SK-N-DZ (cell line): ENCODE measurements around the gene MLH3.

Experiments
- DNase-seq: peaks from one replicate; pipeline ENCODE4 v3.0.0-alpha.2; 2015; ENCODE audit warnings: low spot score

MLH3 gene

DNA sequence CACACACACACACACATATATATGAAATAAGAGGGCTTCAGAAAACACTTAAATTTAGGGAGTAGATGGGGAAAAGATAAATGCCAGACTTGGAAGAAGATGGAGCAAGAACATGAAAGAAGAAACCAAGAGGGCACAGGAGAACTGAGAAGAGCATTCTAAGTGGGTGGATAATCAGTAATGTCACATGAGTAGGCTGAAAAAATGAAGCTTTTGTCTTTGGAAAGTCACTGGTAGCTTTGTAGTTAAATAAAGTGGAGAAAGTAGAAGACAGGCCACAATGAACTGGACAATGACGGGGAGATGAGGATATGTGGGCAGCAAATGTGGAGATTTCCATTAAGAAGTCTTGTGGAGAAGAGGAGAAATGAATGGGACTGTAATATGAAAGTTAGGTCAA, 15.9 kb upstream of the MLH3 start:
- no peak for DNase-seq

DNA sequence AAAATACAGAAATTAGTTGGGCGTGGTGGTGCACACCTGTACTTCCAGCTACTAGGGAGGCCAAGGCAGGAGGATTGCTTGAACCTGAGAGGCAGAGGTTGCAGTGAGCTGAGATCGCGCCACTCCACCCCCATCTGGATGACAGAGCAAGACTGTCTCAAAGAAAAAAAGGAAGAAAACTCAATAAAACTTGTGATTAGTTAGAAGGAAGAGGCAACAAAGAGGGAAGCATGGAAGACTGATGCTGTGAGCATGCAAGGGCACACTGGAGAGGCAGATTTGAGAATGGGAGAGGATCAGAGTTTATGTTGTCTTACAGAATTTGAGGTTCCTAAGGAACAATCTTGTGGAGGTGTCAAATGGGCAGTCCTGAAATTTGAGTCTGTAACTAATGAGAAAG, 15.4 kb upstream of the MLH3 start:
- no peak for DNase-seq

DNA sequence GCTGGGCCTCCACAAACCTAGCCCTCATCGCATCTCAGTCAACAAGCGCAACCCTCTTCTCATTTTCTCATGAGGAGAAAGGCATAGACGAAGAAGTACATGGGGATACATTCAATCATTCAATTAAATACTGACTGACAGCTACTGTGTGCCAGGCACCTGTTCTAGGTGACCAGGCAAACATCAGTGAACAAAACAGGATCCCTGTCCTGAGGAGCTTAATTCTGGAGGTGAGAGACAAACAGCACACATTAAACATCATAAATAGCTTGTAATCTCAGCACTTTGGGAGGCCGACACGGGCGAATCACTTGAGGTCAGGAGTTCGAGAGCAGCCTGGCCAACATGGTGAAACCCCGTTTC, 12.9 kb upstream of the MLH3 start:
- no peak for DNase-seq

DNA sequence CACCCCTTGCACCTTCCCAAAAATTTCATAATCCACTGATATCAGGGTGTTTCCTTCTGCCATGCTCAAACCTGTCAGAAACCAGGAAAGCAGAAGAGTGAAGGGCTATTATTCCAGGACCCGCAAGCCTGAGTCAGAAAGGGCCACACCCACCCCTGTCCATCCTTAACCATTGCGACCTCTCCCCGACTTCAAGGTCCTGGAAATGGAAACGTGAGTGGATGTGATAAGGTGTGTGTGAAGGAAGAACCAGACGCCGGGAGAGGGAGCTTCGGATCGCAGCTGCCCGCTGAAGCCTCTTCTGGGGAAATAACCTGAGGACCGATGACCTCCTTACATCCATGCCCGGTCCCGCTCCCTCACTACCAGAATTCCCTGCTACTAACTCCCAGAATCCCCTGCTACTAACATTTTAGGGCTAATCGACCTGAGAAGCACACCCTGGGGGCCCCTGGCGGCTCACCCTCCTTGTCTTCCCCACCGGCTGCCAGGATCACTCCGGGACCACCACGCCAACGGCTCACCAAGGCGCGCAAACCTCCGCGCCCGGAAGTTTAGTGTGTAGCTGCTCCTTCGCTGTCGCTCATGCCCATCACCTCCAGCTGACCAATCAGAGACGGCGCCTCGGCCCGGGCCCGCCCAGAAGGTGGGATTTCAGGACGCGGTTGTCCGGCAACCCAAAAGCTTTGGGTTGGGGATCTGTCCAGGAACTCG, 12.4 kb upstream of the MLH3 start, which contains the start of gene ACYP1:
Gene ACYP1, minus strand, starts transcription at position 534 of the 714 bp plus-strand sequence. Its CDS starts 471 bp downstream, at position 63.
- DNase-seq = peak; percentile 92

DNA sequence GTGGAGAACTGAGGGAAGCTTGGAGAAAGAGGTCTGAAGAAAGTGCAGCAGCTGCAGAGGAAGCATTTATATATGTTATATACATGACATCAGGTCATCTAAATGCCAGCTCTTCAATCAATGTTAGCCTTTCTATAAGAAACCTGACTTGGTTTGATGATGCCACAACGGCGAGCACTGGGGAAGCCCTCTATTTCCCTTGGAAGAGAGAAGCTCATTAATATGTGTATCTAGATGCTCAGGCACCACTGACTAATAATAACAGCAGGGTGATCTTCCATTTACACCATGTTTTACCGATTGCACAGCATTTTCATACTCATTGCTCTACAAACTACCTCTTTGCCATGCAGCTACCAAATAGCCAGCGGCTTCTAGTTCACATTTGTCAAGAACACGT, 11.7 kb upstream of the MLH3 start:
- DNase-seq = no peak

DNA sequence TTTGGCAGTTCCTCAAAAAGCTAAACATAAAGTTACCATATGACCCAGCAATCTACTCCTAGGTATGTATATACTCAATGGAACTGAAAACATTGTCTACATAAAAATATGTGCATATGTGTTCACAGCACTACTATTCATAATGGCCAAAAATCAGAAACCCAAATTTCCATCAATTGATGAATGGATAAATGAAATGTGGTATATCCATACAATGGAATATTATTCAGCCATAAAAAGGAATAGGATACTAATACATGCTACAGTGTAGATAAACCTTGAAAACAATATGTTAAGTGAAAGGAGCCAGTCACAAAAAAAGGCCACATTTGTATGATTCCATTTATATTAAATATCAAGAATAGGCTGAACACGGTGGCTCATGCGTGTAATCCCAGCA, 9.2 kb upstream of the MLH3 start:
- no peak for DNase-seq

DNA sequence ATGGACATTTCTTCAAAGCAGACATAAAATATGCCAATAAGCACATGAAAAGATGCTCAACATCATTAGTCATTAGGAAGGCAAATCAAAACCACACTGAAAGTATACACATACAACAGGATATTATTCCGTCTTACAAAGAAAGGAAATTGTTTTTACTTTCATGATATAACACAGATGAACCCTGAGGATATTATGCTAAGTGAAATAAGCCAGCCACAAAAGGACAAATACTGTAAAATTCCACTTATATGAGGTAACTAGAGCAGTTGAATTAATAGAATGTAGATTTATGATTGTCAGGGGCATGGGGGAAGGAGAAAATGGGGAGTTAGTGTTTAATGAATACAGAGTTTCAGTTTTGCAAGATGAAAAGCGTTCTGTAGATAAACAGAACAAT, 8.4 kb upstream of the MLH3 start:
- no peak for DNase-seq

DNA sequence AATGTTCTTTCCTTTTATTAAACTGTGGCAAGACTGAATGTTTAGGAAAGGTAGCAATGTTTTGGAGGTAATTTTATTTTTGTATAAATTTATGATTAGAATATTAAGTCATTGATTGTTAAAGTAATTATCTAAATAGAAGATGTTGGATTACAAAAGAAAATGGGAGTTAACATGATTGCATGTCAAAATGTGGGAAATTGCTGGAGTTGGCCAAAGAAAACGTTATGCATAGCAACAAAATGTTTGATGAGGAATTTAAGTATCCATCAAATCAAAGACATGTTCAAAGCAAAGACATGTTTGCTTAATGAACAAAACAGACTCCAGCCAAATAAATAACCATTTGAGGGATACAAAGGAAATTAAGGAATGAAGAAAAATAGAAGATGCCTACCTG, 3.2 kb upstream of the MLH3 start:
- DNase-seq = no peak

DNA sequence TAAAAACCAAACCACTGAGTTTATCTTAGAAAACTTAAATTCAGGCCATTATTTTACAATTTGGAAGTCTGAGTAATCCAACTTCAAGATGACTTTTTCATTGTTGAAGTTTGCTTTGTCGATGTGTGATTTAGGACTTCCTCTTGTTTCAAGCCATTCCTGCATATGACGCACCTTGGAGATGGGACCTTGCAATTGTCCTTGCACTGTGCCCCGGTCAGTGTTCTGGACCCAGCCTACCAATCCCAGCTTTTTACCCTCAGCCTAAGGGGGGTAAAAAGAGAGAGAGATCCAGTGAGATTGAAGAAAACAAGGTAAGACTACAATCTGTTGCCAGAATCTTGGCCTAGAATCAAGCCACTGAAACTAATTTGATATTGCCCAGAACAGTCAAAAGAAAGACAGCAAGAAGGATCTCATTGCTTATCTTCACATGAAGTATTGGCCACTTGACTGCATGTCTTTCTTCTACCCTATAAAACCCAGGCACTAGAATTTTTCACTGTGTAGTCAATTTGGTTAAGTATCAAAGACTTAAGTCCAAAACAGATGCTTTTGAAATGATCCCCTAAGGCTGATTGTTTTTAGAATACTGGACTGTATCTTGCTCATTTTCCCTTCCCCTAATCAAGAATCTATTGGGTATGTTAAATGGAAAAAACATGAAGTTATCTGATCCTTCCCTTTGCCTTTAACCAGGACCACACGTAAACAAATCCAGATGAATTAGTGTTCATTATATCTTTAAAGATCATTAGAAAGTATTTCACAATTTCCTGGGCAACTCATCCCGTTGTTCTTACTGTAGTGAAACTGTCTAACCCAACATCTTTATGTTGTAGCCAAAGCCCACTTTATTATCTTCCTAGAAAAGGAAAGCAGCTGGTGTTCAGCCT, 2.4 kb upstream of the MLH3 start:
- peak; percentile 39 for DNase-seq

DNA sequence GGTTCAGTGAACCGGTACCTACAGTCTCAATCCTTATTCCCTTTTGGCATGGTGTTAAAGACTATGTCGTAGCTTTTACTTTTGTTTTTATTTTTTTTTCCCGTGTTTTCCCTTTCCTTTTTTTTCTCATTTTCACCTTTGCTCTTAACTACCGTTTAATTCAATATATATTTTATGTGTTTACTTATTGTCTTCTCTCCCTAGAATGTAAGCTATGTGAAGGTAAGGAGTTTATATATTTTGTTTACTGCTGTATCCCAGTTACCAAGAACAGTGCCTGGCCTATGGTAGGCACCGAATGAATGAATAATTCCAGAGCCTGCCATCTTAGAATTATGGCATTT, 261 bp upstream of the MLH3 start:
- no peak for DNase-seq

DNA sequence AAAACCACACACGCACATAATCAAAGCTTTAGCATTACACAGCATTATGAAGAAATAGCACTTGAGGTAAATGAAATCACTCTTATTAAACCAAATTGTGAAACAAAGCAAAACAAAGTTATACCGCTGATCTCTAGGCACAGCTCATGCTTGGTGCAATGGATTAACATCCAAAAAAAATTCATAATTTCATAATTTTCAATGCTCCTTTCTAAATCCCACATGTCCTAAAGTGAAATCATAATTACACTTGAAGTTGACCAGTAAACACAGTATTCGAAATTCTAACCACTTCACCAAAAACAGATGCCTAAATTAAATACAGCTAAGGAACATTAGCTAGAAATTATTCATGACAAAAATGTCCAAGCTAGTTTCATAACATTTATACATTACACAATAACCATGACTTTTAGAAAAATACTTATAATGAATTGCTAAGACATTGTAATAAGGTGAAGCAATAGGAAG, 1.5 kb downstream of the MLH3 start:
- no peak for DNase-seq

DNA sequence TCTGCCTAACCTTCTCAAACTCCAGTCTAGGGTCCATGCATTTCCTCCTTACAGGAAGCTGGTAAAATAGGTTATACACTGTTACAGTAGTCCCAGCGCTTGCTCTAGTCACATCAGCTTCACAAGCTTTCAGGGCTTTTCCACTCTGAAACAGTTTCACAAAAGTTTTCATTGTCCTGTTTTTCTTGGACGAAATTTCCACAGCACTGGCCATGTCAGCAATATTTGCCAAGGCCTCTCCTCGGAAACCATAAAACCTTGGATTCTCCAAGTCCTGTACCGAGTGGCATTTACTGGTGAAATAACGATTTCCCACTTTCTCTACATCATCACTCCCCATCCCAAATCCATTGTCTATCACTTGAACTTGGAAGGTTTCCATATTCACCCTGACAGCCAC, 2.1 kb downstream of the MLH3 start:
- DNase-seq = no peak

DNA sequence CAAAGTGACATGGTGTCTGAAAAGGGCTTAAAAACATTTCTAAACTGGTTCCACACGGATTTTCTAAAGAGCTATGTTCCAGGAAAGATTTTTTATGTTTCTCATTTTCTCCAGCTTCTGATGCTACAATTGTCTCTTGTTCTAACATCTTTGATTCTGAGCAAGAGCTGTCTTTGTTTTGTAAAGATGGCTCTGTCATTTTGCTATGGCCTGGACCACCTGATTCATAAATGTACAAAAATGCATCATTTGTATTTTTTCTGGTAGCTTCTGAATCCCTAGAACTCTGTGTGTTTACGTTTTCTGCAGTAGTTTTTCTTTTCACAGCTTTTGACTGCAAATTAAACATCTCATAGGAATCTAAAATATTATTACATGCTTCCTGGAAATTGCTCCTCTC, 3.2 kb downstream of the MLH3 start:
- DNase-seq = no peak

DNA sequence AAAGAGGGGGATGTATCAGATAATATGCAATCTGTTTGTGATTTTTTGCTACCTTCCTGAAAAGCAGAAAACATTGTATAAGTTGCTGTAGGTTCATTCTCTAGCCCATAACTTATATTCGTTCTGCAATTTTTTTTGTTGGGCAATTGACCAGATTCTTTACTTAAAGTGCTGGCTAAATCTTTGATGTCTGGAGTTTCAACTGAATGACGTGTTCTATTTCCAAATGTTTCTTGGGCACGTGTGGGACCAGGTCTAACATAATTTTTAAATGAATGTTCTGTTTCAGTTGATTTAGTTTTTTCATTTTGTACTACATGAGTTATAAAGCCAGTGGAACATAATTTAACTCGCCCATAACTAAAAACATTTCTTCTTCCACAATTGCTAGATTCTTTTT, 3.8 kb downstream of the MLH3 start:
- DNase-seq = no peak

DNA sequence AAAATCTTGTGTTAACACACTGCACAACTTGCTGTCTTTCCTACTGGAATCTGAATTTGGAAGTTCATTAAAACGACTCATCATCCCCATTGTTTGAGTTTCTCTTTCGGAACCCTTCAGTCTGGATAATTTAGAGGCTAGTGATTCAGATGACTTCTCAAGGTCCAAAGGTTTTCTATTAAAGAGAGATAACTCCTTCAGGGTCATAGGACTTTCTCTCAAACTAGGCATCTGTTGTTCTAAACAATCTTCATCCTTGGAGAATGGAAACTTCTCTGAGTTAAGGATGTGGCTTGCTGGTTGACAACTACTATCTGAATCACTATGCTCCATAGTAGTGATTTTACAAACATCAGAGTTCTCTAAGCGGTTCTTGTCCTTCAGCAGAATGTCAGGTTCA, 4.4 kb downstream of the MLH3 start:
- DNase-seq = no peak

DNA sequence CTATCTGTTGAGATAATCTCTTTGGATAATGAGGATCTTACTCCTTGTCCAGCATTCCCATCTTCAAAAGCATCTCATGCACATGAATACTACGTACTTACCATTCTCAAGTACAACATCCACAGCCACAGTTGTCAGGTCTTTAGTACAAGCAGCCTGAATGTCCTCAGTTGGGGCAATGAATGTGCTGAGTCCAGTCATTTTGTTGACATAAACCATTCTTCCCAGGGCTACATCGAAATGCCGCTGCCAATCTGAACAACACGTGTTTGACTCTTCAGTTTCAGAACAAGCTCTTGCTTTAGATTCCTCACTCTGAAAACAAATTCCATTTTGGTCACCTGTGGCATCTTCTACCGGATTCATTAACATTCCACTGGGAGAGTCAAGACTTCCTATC, 5.0 kb downstream of the MLH3 start:
- DNase-seq = no peak

DNA sequence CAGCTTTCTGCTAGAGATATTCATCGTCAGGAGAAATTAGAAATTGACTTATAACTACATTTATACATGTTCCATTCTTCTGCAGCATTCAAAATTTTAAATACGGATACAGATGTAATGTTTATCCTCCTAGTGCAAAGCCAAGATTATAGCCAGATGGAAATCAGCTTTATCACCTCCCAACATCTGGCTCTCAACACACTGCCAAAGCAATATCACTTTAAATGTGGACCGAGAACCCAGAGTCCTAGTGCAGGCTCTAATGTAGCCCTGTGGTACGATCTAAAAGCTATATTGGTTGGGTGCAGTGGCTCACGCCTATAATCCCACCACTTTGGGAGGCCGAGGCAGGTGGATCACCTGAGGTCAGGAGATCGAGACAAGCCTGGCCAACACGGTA, 6.5 kb downstream of the MLH3 start:
- no peak for DNase-seq

DNA sequence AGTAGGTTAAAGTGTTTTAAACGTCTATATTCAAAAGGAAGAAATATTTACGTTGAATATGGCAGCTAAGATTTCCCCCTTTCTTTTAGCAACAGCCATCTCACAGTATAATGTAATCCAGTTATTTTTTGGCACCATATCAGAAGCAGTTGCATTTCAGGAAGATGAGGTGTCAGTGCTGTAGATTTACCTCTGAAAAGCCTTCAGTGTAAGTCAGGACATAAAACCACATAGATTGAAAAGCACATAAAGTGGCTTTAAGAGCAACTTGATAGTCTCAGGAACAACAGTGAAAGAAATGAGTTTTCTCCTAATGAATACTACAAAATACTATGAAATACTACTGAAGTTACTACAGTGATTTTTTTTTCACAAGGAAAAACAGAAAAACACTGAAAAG, 6.9 kb downstream of the MLH3 start:
- no peak for DNase-seq

DNA sequence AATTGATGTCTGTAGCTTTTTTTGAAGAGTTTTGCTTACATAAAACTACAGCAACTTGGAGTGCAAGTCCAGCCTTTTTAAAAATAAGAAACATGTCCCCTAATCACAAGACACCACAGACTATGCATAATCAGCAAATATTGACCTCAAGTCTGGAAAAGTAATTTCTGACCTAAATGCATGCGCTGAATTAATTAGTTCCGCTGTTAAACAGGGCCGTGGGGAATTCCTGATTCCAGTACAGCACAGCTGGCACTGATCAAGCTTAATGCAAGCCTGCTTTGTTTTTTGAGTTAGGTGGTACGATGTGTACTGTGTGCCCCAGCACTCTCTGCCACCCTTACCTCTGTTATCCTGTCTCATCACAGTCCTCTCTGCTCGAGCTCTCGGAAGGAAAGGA, 9.2 kb downstream of the MLH3 start:
- peak; percentile 13 for DNase-seq

DNA sequence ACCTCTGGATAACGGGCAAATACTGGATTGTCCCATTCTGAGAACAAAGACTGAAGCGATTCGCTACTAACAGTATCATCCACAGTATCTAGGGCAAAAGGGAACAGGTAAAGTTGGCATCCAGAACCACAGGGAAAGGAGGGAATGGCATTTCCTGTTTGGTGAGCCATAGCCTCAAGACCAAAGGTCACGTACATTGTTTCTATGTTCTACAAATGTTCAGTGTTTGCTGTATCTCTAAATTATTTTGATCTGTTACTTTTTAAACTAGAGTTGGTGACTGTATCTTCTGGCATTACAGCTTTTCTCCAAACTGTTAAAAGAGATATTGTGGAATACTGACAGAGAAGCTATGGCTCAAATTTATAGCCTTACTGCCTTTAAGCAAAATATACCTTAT, 9.7 kb downstream of the MLH3 start:
- no peak for DNase-seq

DNA sequence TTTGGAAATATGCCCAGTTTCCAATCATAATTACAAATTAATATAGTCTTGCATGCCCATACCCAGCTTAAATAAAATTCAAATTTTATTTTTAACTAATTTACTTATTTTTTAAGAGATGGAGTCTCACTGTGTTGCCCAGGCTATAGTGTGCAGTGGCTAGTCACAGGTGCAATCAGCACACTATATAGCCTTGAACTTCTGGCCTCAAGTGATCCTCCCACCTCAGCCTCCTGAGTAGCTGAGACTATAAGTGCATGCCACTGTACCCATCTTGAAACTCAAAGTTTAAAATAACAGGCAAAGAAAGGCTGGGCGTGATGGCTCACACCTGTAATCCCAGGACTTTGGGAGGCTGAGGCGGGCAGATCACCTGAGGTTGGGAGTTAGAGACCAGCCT, 10.3 kb downstream of the MLH3 start:
- DNase-seq = no peak

DNA sequence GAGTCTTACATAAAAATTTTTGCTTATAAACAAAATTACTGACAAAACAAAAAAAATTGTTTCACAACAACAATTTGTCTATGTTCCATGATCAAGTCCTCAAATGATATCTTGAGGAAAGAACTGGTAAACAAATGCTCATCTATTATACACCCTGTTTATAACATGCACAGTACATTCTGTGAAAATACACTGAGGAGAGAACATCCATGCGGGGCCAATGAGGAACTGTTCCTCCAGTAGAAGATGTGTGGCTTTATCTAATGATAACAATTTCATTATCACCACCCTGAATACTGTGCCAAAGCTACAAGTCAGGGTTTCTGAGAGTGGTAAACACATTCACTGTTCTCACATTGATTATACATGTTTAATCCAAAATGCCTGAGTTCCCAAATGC, 10.8 kb downstream of the MLH3 start:
- DNase-seq = no peak

DNA sequence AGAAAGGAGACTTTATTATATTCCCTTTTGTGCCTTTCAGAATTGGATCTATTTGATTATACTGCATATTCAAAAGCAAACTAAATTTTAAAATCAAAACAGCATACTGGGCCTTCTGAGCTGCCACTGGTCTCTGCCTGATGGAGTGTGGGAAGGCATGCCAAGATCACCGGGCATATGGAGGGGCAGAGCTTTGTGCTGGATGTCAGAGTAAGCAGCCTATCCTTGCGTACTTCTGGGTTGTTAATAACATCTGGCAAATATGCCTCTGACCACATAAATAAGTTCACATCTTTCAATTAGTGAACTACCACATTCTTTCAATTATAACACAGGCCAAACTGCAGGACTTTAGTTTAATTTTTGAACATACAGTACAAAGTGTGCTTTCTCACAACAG, 18.3 kb downstream of the MLH3 start:
- no peak for DNase-seq
